Measurements from ENCODE around the gene OR1C1.
"Not testable (repeated sequence)": the region's sequence is repeated elsewhere in the genome, so short reads cannot be mapped to it uniquely, and the experiment has no call there.

The OR1C1 gene, protein sequence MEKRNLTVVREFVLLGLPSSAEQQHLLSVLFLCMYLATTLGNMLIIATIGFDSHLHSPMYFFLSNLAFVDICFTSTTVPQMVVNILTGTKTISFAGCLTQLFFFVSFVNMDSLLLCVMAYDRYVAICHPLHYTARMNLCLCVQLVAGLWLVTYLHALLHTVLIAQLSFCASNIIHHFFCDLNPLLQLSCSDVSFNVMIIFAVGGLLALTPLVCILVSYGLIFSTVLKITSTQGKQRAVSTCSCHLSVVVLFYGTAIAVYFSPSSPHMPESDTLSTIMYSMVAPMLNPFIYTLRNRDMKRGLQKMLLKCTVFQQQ

DNA sequence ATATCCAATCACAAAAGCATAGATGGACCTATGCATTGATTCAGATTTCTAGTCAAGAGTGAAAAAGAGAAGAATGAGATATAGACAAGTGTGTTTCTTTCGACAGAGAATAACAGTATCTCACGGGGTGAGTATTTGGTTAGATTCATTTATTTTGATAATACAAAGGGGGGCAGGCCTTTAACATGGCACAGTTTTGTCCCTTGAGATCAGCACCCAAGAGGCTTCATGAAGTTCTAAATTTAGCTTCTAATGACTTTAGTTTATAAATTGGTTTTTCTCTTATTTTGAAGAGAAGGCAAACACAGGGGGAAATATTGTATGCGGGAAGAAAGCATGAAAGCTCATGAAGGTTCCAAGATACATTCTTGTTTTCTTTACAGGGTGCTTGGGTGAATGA is at the start of gene OR1C1:
OR1C1 (minus strand) TSS at position 101 of the 400 bp plus-strand sequence. CDS start 2,150 bp downstream, outside the sequence.
- DNase-seq = no peak

DNA sequence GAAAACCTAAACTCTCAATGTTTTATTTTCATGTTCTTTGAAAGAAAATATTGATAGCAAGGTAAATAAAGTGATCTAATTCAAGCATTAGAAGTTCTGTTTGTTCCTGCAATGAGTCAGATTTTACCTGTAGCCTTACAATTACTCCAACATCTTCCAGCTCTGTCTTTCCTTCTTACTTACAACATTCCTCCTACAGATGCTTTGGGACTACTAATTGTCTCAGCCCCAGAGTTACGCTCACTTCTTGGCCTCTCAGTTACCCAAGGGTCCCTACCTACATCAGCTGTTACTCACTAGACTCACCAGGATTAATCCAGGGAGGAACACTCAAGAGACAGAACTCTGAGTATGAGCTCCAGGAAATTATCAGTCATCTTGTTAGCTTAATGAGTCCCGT is 37.2 kb upstream of the OR1C1 start:
- no peak for DNase-seq

DNA sequence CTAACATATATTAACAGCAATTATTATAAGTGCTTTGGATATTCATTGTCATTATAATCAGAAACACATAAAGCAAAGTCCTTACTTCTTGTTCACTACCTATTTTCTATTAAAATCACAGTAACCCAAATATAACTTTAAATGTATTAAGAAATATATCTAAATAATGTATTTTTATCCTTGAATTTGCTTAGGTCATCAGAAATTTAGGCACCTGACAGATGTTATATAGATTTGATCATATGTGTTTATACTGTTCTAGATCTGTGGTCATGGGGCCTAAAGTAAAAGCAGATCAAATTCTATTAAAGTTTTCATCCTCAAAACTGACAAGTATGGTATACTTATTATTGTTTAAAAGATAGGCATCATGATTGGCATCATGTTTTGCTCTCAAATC is 9.2 kb upstream of the OR1C1 start:
- DNase-seq = no peak

DNA sequence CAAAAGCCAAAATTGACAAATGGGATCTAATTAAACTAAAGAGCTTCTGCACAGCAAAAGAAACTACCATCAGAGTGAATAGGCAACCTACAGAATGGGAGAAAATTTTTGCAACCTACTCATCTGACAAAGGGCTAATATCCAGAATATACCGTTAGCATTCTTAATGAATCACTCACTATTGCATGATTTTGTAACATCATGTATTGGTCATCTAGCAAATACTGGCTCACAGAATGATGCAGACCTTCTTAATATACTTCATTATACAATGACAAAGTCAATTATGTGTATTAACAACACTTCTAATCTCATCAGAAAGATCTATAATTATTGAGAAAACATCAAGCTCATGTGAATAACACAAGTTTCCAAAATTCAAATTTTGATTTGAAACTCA is 6.0 kb downstream of the OR1C1 start:
- DNase-seq = not testable (repeated sequence)

DNA sequence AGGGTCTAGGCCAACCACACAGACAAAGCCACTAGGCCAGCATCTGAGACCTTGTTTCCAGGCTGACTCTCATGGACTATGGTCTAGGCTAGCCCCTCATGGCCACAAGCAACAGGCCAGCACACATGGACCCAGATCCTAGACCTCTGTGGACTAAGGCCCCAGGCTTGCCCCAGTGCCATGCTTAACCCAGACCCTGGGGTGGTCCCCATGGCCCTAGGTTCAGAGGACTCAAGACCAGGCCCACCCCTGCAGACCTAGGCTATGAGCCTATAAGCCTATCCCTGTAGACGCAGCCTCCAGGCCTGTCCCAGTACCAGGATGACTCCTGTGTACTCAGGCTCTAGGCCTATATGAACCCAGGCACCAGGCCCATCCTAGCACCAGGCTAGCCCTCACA is 10.5 kb downstream of the OR1C1 start:
- no peak for DNase-seq

DNA sequence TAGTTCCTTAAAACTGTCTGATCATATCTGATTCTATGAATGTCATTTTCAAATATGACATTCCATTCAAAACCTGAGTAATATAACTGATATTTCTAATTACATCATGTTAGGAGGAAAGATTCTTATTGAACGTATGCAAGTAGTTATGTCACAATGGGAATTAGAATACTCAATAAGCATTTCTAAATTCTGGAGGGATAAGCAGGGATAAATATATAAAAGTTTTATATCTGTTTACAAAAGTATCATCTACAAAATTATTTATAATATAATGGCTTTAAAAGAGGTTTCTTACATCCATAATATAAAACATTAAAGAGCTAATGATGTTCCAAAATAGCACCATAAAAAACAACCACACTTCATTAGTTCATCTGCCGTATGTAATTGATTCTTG is 12.3 kb downstream of the OR1C1 start, which contains the start of gene OR14A2:
OR14A2 (minus strand) TSS at position 101 of the 400 bp plus-strand sequence.
- no peak for DNase-seq

DNA sequence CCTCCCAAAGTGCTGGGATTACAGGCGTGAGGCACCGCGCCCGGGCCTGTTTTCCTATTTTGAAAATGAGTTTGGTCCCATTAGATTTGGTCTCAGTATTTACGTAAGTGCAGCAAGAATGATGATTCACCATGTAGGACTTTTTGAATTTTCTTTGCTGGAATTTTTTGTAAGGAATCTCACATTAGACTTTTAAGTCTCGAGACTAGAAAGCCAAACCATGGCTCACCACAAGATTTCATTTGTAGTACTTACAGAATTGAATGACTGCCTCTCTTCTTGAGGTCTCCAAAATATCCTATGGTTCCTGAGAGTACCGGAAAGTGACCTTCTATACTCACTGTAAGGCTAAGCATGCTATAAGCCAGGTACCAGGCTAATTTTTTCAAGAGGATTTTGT is 12.7 kb downstream of the OR1C1 start:
- DNase-seq = no peak

DNA sequence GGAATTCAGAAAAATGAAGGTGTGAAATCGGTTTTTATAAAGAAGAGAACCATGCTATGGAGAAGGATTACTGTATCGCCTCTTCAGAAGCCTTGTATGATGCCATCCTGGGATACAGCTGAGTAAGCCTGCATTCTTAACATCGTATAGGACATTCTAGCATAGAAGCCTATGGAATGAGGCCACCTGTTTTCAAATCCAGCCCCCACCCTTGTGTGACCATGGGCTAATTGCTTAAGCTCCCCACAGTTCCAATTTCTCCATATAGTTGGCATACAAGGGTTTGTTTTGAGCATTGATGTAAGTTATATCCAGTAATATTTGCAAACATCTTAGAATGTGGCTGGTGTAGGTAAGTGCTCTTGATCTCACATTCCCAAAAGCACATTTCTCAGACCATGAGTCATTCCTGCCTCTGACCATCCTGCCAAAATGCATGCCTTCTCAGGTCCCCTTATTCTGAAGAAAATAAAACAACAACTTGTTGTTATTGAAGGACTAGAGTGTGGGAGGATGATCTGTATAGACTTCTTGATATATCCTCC is 13.9 kb downstream of the OR1C1 start:
- no peak for DNase-seq

DNA sequence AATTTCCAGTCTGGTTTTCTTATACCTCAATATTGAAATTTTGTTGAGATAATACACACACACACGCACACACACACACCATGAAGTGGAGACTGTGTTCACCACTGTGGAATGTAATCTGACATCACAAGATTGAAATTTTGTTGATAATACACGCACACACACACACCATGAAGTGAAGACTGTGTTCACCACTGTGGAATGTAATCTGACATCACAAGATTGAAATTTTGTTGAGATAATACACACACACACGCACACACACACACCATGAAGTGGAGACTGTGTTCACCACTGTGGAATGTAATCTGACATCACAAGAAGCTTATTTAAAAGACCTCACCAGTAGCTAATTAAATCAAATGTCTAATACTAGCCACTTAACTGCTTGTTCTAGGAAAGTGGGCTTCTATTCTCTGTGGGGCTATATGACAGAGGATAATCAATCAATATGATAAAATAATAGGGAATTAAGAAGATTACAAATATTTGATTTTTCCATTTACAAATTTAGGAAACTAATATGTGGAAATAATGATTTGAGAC is 18.1 kb downstream of the OR1C1 start:
- not testable (repeated sequence) for DNase-seq

DNA sequence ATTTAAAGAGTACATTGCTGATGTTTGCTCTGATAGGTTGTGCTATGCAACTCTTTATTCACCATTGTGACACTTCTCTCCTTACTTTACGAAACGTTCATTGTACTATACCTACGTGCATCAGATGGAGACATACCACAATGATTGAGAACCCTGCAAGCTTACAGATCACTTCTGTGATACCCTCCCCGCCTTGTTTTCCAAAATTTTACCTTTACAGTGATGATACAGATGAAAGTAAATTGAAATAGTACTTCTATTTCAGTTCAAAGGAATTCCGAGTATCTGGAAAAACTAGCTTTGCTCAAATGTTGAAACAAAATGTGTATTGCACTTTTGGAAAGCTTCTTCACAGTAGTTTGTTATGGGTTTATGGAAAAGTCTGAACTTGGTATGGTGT is 18.6 kb downstream of the OR1C1 start:
- DNase-seq = no peak

DNA sequence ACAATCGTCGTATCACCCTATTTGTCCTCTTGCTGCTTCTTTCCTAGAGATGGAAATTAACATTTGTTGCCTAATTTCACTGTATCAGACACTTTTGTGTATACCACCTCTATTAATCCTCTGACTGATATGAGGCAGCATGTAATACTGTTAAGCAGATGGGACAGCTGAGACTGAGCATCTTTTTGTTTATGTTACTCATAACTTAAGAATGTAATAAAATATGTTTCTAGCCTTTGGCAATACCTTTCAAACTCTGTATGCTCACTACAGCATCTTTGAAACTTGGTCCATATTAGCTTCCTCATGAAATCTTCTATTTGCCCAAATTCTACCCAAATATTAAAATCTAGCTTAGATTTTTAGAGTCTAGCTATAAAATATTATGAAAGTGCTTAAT is 19.6 kb downstream of the OR1C1 start:
- no peak for DNase-seq

DNA sequence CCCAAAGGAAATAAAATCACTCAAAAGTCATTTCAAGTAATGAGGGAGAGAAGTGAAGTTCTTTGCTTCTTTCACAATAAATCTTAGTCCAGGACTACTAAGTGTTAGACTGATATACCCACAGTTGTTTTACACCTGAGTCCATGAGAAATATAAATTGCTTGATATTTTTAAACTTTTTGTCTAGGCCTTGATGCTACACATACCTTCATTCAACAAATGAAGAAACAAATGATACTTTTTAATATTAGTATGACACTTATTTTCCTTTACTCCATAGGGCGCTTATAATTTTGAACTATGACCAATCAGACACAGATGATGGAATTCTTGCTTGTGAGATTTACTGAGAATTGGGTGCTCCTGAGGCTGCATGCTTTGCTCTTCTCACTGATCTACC is 22.0 kb downstream of the OR1C1 start, which contains the start of gene OR14K1:
OR14K1 (plus strand) TSS at position 301 of the 400 bp plus-strand sequence; CDS start at position 301, 0 bp downstream.
- DNase-seq = no peak

DNA sequence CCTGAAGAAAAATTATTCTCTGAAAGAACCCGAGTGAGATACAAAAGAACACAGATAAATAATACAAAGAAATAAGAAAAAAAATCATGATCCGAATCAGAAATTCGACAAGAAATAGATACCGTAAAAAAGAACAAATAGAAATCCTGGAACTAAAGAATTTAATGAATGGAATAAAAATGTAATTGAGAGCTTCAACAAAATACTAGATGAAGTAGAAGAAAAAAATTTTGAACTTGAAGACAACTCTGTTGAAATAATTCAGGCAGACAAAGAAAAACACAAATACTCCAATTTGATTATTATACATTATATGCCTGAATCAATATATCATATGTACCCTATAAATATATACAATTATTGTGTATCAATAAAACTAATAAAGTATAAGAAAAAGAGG is 39.1 kb downstream of the OR1C1 start:
- no peak for DNase-seq

DNA sequence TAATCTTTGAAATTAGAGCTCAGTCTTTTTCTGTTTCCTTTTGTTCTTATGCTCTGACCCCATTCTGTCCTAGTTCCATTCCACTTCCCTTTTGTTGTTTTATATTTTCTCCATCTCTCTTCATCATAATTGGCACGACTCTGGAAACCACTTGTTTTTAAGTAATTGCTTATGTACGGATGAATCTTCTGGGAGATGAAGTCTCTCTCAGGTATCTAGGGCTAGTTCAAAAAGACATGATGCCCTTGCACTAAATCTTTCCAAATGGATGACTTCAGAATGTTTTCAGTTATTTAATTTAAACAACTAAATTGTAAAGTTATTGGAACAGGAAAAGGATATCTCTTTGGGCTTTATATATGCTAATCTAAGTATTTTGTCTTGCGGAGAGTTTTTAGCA is 43.8 kb downstream of the OR1C1 start, which contains the start of gene OR6F1:
OR6F1 (minus strand) TSS at position 101 of the 400 bp plus-strand sequence. CDS start 3,891 bp downstream, outside the sequence.
- no peak for DNase-seq

DNA sequence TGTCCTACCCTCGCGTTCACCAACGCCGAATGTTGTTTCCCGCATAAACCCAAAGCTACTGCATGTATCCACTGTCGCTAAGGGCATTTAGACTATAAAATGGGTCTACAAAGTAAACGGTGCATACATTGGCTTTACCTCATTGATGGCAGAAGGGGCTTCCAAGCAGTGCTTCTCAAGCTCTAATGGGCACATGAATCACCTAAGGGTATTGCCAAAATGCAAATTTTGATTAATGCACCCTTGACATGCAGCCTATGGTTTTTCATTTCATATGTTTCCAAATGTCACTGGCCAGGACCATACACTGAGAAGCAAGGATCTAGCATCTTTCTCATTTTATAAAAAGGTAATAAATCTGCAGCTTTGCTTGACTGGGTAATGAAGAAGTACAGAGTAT is 46.6 kb downstream of the OR1C1 start:
- DNase-seq = no peak

DNA sequence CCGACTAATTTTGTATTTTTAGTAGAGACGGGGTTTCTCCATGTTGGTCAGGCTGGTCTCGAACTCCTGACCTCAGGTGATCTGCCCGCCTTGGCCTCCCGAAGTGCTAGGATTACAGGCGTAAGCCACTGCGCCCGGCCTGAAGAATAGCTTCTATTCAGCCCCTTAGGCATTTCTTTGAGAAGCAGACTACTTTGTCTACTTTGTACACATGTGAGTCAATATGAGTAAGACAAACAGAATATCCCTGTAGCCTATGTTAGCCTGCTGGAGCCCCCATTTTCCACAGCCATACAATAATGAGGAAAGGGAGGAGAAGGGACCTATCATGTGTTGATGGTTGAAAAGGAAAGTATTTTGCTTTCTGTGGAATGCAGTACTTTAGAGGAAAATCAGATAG is 49.7 kb downstream of the OR1C1 start:
- DNase-seq = not testable (repeated sequence)
